CD4-positive, alpha-beta T cell treated with Interferon gamma for 1 hour (primary cell): ENCODE results near the gene CDK5.
"Not testable (repeated sequence)": the region's sequence is repeated elsewhere in the genome, so short reads cannot be mapped to it uniquely, and the experiment has no call there.

Experiments
- DNase-seq: peaks from one replicate; pipeline ENCODE4 v3.0.0-alpha.2; 2020

Gene CDK5

DNA sequence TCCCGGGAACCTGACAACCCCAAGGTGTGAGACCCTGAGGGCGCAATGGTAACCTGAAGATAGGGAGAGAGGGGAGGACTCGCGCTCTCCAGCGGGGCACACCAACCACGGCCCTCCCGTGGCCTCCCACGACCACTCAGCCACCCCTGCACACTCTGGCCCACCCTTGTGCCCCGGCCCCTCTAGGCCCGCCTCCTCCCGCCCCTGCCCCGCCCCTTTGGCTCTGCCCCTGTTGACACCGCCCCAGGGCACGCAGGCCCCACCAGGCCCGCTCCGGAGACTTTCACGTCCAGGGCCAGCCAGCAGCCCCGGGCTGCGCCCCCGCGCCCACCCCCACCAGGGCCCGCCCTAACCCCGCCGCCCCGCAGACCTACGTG, 44.4 kb downstream of the CDK5 start:
- DNase-seq = no peak

DNA sequence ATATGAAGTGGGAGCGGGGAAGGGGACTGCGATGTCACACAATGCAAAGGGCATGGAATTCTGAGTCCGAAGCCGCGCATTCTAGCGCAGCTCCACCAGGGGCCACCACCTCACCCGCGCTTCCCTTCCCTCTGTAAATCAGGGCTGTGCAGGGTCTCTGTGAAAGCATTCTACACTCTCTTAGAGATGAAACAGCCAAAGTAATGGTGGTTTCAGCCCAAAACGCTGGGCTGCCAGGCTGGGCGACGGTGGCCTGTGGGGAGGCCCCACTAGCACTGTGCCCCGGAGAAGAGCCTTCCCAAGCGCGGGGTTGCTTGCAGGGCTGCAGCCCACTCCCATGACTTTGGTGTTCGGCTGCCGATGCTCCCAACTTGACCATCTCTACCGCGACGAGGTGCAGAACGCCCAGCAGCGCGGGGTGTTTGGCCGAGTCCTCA, 44.8 kb downstream of the CDK5 start:
- DNase-seq = peak; percentile 33

GRCh38 chr7:151012031-151012692, 45.5 kb downstream of the CDK5 start:
- no peak for DNase-seq

DNA sequence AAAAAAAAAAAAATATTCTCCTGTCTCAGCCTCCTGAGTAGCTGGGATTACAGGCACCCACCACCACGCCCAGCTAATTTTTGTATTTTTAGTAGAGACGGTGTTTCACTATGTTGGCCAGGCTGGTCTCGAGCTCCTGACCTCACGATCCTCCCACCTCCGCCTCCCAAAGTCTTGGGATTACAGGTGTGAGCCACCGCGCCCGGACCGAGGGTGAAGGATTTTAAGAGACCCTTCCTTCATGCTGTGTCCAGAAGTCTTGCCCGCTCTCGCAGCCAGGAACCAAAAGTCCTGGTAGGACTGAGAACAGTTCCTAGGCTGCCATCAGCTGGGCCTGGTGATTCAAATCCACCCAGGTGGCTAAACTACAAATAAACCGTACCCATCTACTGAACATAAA, 46.1 kb downstream of the CDK5 start:
- not testable (repeated sequence) for DNase-seq

GRCh38 chr7:151011097-151011409, 46.6 kb downstream of the CDK5 start:
- DNase-seq = no peak

GRCh38 chr7:151010307-151011096, 47.2 kb downstream of the CDK5 start:
- peak; percentile 49 for DNase-seq

DNA sequence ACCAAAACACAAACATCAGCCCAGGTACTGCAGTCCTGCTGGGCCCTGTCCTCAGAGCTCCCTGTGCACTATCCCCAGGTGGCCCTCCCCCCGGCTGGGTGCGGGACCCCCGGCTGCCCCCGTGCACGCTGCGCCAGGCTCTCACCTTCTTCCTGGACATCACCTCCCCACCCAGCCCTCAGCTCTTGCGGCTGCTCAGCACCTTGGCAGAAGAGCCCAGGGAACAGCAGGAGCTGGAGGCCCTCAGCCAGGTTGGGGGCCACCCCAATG, 47.7 kb downstream of the CDK5 start:
- DNase-seq = no peak

GRCh38 chr7:151009327-151010036, 48.2 kb downstream of the CDK5 start:
- no peak for DNase-seq

GRCh38 chr7:151008511-151009323, 49.0 kb downstream of the CDK5 start:
- DNase-seq = peak; percentile 74

GRCh38 chr7:151008143-151008510, 49.6 kb downstream of the CDK5 start:
- no peak for DNase-seq

DNA sequence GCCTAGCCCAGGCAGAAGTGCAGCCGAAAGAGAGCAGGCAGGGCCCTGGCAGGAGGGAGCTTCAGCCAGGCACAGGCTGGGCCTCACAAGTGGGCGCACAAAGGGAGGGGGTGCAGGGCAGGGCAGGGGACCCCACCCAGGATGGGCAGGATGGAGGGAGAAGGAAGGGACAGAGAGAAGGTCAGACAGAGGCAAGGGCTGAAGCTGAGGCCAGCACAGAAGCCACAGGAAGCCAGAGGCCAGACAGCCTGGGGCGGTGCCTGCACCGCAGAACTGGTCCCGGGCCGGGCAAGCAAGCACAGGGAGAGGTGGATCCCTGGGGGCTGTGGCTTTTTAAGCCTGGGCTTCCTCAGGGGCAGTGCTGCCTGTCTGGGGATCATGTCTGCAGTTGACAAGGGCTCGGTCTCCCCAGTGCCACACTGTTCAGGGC, 50.2 kb downstream of the CDK5 start:
- no peak for DNase-seq

GRCh38 chr7:151006590-151007300, 51.0 kb downstream of the CDK5 start:
- DNase-seq = no peak

- DNase-seq = no peak
Measured at GRCh38 chr7:151005566-151005965, 52.1 kb downstream of the CDK5 start.
